ENCODE measurements around the gene DPCD.

- TF ChIP-seq TEAD4 (IDR thresholded peaks at IDR 0.05; ENCODE audit: low read depth, low read length) (no peak), CREB1 (IDR thresholded peaks at IDR 0.05) (no peak), CTCF (IDR thresholded peaks at IDR 0.05; ENCODE audit: control extremely low read depth in 1 of 3, insufficient read depth in 1 of 3, low read depth in 1 of 3, low read length in 3 of 3) (no peak), MAX (IDR thresholded peaks at IDR 0.05) (no peak), ATF3 (IDR thresholded peaks at IDR 0.05; ENCODE audit: insufficient read depth, low read depth, low read length) (no peak), POLR2A (IDR thresholded peaks at IDR 0.05; ENCODE audit: control extremely low read depth in 1 of 2, low read depth in 2 of 2, low read length in 2 of 2) (no peak), RAD21 (IDR thresholded peaks at IDR 0.05 in 1 of 2, conservative IDR thresholded peaks at IDR 0.05 in 1 of 2; ENCODE audit: low read depth in 2 of 2, low read length in 2 of 2) (no peak), GTF2F1 (IDR thresholded peaks at IDR 0.05; ENCODE audit: borderline replicate concordance, low read depth, low read length) (no peak), ZNF274 (IDR thresholded peaks at IDR 0.05; ENCODE audit: borderline replicate concordance, extremely low read depth, low read length) (no peak), HDAC6 (IDR thresholded peaks at IDR 0.05; ENCODE audit: low read depth, low read length) (no peak), POLR2AphosphoS5 (IDR thresholded peaks at IDR 0.05; ENCODE audit: low read depth, low read length) (no peak)
These were observed 30.8 kb downstream of the DPCD start for GRCh38 chr10:101618871-101619270.

Data from H1 (cell line).